ENCODE measurements around the gene ABTB2.

- TF ChIP-seq CTCF (conservative IDR thresholded peaks at IDR 0.05) (no peak), ZFX (IDR thresholded peaks at IDR 0.05) (no peak)
Observed at GRCh38 chr11:34239465-34240149, 118.2 kb downstream of the ABTB2 start.
